GM19023 (cell line): ENCODE data around the gene TTYH3.
A peak's percentile ranks its signal among the peaks of the same experiment; 100 is the strongest.

Experiments used
- ATAC-seq: cut with Tn5 transposase; IDR thresholded peaks from one replicate; pipeline ENCODE4 v1.9.1; 2021; ENCODE audit warnings: mild to moderate bottlenecking, moderate library complexity; ENCODE audit not compliant: unreplicated experiment

Gene TTYH3

GRCh38 chr7:2614631-2615330 is 17.0 kb upstream of the TTYH3 start:
- no peak for ATAC-seq

- ATAC-seq, result no peak
Measured at GRCh38 chr7:2616387-2617324, 15.1 kb upstream of the TTYH3 start.

DNA sequence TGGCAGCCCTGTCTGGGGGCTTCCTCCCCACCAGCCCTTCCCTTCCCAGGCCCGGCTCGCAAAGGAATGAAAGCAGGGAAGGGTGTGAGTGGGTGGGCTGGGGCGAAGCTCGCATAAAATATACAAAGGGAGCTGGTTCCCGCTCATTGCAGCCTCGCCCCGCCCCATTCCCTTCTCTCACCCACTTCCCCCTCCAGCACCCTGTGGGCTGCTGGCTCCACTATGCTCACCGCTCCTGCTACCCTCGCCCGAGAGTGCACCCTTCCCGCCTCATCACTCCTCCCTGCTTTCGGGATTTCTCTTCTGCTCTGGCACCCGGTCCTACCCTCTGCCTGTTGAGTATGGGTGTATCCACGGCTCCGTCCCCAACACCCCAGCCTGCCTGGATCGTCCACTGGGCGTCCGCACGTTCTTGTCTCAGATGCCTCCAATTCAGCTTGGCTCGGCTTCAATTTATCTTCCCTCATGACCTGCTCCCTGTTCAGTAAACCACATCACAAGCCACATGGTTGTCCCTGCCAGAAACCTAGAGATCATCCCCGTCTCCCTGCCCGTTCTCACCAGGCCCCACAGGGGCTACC is 14.4 kb upstream of the TTYH3 start:
- no peak for ATAC-seq

DNA sequence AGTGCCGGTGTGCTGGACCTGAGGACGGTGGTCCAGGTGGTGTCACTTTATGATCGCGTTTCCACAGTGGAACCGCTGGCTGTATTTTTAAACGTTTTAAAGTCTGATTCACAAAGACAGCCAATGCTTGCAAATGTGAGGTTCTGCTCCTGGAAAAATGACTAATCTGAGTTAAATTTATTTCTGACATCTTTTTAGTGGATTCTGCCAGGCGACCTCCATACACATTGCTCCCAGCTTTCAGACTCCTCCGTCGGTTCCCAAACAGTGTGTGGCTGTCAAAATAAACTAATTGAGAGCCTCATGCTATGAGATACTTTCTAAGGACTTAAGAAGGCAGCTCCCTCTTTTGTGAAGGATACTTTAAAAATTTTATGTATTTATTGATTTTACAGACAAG is 12.7 kb upstream of the TTYH3 start:
- no peak for ATAC-seq

DNA sequence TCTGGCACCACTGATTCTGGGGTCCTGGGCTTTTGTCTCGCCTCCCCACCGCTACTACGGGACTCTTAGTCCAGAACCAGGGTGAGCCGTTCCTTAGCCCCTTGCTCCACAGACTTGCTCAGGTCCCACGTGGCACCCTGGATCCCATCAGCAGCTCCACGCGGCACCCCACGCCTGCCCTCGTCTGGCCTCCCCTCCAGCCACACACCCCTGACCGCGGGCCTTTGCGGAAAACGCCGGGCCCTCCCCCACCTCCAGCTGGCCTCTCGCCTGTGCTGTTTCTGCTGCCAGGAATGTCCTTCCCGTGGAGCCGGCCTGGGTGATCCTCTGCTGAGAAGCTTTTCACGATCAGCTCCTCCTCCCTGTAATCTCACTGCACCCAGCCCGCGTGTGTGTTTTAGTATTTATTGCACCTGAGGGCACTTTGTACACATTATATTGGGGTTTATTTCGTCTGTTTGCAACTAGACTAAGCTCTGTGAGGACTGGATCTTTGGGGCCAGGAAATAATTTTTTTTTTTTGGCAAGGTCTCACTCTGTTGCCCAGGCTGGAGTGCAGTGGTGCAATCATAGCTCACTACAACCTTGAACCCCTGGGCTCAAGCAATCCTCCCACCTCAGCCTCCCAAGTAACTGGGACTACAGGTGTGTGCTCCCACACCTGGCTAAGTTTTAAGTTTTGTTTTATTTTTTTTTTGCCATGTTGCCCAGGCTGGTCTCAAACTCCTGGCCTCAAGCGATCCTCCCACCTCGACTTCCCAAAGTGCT is 10.5 kb upstream of the TTYH3 start:
- no peak for ATAC-seq

GRCh38 chr7:2621948-2622640 is 9.7 kb upstream of the TTYH3 start:
- ATAC-seq, result no peak

GRCh38 chr7:2622869-2623697 is 8.7 kb upstream of the TTYH3 start:
- no peak for ATAC-seq

GRCh38 chr7:2623698-2624014 is 8.1 kb upstream of the TTYH3 start:
- no peak for ATAC-seq

- ATAC-seq, result no peak
Measured at GRCh38 chr7:2624293-2624886, 7.4 kb upstream of the TTYH3 start.

DNA sequence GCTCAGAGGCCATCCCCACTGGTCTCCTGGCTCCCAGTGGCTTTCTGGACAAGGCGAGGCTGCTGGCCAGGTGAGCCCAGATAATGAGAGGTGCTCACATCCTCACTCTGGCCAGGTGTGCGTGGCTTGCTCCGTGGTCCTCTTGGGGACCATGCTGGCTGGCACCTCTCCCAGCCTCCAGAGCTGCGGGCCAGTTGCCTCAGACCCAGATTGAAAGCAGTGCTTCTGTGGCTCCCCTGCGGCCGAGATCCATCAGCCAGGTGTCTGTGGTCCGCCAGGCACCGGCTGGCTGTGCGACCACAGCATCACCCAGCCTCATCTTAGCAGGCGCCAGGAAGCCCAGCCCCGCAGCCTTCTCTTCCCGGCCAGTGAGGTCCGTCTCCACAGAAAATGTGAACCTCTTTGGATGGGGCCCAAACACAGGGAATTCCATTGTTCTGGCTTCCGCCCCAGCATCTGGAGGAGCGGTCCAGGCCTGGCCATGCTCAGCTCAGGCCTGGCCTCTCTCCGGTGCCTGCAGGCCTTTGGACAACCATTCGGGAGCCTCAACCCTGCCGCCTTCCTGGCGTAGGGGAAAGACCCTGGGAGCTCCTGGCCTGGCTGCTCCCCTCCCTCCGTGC is 5.2 kb upstream of the TTYH3 start:
- ATAC-seq, result no peak

- no peak for ATAC-seq
Measured at GRCh38 chr7:2627258-2628129, 4.3 kb upstream of the TTYH3 start.

DNA sequence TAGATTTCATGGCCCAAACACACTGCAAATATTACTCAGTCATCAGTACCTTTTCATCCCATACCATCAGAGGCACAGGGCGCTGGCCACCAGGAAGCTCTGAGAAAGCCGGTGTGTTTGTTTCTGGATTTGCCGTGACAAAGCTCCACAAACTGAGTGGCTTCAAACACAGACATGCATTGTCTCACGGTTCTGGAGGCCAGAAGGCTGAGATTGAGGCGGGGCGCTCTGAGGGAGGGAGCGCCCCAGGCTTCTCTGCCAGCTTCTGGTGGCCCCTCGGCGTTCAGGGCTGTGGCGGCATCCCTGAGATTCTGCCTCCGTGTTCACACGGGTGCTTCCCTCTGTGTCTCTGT is 3.7 kb upstream of the TTYH3 start:
- no peak for ATAC-seq

GRCh38 chr7:2628891-2629290 is 2.9 kb upstream of the TTYH3 start:
- no peak for ATAC-seq

GRCh38 chr7:2629746-2630681 is 1.8 kb upstream of the TTYH3 start:
- no peak for ATAC-seq

DNA sequence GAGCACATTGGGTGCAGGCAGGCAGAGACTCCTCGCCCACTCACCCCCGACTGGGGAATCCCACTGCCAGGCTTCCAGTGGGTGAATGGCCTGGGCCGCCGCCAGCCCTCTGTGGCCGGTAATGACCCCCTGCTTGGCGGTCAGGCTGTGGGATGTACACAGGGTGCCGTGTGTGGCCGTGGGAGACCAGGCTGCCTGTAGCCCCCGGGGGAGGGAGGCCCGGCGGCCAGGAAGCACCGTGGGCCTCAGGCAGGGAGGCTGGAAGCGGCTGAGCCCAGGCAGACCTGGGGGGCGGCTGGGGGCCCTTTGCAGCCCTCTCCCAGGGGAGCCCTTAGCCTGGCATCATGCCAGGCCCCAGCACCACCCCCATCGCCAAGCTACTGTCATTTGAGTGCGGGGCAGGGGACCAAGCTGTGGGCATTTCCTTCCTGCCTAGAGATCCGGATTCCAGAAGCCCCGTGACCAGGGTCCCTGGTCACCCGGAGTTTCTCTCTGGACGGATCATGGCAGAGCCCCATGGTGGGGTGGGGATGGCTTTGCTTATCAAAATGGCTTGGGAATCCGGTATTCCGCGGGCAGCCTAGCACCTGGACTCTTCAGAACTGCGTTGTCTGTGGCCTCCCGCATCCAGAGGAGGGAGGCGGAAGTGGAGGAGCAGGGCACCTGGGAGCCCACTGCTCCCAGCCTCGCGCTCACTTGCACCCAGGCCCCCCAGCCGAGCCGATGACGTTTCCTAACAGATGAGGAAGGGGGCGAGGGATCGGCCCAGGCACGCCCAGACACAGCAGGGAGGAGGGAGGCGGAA is 1.1 kb downstream of the TTYH3 start:
- ATAC-seq, result peak; percentile 23
